SU-DHL-6 (cell line): ENCODE measurements around the gene RBPMS2.

Source experiments
- CTCF ChIP-seq: fragments of 200-600 bp; sonication (generic); IDR thresholded peaks from one replicate; pipeline ENCODE4 v1.5.1; 2017; ENCODE audit warnings: antibody characterized with exemption, mild to moderate bottlenecking, low read length, moderate library complexity; ENCODE audit not compliant: insufficient read depth, poor library complexity, severe bottlenecking
- EZH2phosphoT487 ChIP-seq: fragments of 200-600 bp; sonication (generic), shearing (Covaris generic); conservative IDR thresholded peaks from 2 replicates; pipeline ENCODE4 v1.6.1; 2018; ENCODE audit warnings: mild to moderate bottlenecking, antibody characterized with exemption, low read length, moderate library complexity, mixed read lengths

DNA sequence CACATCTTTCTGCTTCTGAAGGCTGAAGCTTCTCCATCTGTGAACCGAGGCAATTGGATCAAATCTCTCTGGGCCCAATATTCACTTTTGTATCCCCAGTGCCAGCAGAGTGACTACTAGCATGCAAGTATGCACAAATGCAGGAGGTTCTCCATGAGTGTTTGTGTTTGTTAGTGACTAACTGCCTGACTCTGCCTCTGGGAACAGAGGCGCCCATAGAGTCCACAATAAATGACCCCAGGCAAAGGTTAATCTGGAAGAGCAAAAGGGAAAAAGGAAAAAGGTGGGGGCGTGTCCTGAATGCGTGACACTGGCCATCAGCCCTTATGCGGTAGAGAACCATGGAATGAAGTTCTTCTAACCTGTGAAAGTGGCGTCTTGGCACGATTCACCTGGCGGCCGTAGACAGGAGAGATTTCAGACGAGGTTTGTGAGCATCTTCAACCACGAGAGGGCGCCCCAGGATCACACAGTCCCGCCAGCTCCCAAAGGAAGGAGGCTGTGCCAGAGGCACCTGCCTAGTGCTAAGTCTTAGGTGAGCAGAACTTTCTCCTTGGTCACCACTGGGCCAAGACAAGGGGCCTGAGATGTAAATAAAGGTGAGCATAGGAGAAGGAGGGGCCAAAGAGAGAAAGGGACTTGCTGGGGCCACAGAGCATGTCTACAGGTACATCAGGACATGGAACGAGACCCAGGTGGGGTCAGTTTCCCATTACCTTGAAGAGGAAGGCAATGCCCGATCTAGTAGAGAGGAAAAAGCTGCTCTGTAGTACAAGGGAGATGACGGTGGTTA lies 44.2 kb downstream of the RBPMS2 start:
- TF ChIP-seq CTCF = peak; percentile 68
- no peak for TF ChIP-seq EZH2phosphoT487
